GM23338 (cell line): ENCODE measurements around the gene CCSER2.

ENCODE experiments used
- CREB1 ChIP-seq: fragments of 250-450 bp; sonication (Bioruptor Pico); IDR thresholded peaks from 2 replicates; pipeline ENCODE4 v1.5.0; 2020; ENCODE audit warnings: low read depth, mild to moderate bottlenecking, moderate library complexity
- CTCF ChIP-seq, 2 experiments: fragments of 200-600 bp in 1 of 2; sonication (generic) in 1 of 2; conservative IDR thresholded peaks; 2 replicates each; pipeline versions ENCODE4 v1.5.1 to v1.6.1; 2016 to 2017; ENCODE audit warnings: antibody characterized with exemption in 2 of 2, low read depth in 2 of 2, mild to moderate bottlenecking in 2 of 2, moderate library complexity in 1 of 2
- EZH2 ChIP-seq: fragments of 200-600 bp; sonication (generic); IDR thresholded peaks from one replicate; pipeline ENCODE4 v1.8.0; 2017; ENCODE audit warnings: antibody characterized with exemption, mild to moderate bottlenecking, low read depth; ENCODE audit not compliant: unreplicated experiment
- EZH2phosphoT487 ChIP-seq: fragments of 200-600 bp; sonication (generic); IDR thresholded peaks from one replicate; pipeline ENCODE4 v1.8.1; 2018; ENCODE audit warnings: antibody characterized with exemption; ENCODE audit not compliant: unreplicated experiment
- POLR2AphosphoS5 ChIP-seq: IDR thresholded peaks from 2 replicates; pipeline ENCODE4 v1.6.1; 2016; ENCODE audit warnings: antibody characterized with exemption, low read depth
- STAT1 ChIP-seq: IDR thresholded peaks from one replicate; pipeline ENCODE4 v1.6.1; 2016; ENCODE audit warnings: antibody characterized with exemption; ENCODE audit not compliant: unreplicated experiment
- ZNF331 ChIP-seq: fragments of 250-450 bp; sonication (Bioruptor Pico); IDR thresholded peaks from 2 replicates; pipeline ENCODE4 v1.5.0; 2020; ENCODE audit warnings: low read depth, mild to moderate bottlenecking, moderate library complexity

DNA sequence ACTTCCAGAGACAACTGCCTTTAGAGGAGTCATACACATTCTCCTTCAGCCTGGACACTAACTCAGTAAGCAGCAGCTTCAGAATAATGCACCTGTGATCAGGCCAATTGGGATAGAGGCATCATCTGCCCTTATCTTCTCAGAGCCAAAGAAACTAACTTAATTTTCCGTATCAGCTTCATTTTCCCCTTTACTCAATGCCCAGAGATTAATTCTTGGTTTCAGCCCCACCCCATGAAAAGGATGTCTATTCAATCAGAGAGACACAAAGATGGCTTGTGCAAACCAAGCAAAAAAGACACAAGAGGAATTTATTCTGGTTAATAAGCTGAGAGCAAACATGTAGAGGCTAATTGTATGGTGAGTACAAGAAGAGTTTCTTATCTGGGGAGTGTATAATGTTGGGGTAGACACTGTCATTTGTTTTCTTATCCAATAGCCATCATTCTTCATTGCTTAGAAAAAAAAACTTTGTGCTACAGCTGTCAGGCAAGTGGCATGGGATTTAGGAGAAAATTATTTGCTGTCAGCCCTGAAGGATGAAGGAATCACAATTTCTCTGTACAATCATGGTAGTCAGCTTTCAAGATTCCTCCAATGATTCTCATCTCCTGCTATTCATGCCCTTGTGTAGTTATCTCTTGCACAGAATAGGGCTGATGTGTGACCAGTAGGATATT, 38.7 kb upstream of the CCSER2 start:
- no peak for TF ChIP-seq EZH2phosphoT487
- TF ChIP-seq EZH2, result no peak
- TF ChIP-seq CREB1 (CRISPR knock-in tag), result no peak
- no peak for TF ChIP-seq CTCF (conservative IDR thresholded peaks at IDR 0.05; ENCODE audit: low read depth in 2 of 2)
- no peak for TF ChIP-seq POLR2AphosphoS5
- TF ChIP-seq STAT1, result no peak
- TF ChIP-seq ZNF331, result no peak
